Dendritic cell treated with granulocyte-macrophage colony-stimulating factor and Interleukin-4, amounts not matched to agents 40 ng/mL and 50 ng/mL, for 4 days (primary cell): ENCODE measurements around the gene IFI44L.

Source experiments
- H3K27ac Mint-ChIP-seq: one replicate; pipeline ENCODE4 v1.8.0; 2022; ENCODE audit warnings: mild to moderate bottlenecking, mixed read lengths
- H3K27me3 Mint-ChIP-seq: one replicate; pipeline ENCODE4 v1.8.0; 2022; ENCODE audit warnings: mild to moderate bottlenecking, mixed read lengths
- H3K36me3 Mint-ChIP-seq: one replicate; pipeline ENCODE4 v1.8.0; 2022; ENCODE audit warnings: low read depth, mixed read lengths
- H3K4me1 Mint-ChIP-seq: one replicate; pipeline ENCODE4 v1.8.0; 2022; ENCODE audit warnings: low read depth, mixed read lengths
- H3K4me3 Mint-ChIP-seq: one replicate; pipeline ENCODE4 v1.8.0; 2022; ENCODE audit warnings: mild to moderate bottlenecking, moderate library complexity, mixed read lengths
- H3K9me3 Mint-ChIP-seq: one replicate; pipeline ENCODE4 v1.8.0; 2022; ENCODE audit warnings: mixed read lengths
- intact Hi-C: fragments of 100-400 bp; cut with micrococcal nuclease; formaldehyde crosslinking; loops from one replicate; pipeline ENCODE4 v1.15.0; 2022

IFI44L gene

GRCh38 chr1:78619803-78620579 is at the start of gene IFI44L:
Gene IFI44L (plus strand): TSS chr1:78620448. CDS start chr1:78627916, 7,468 bp downstream.
- peaks cover 31% of the 10 kb centered on the region for H3K4me1 Mint-ChIP-seq
- peak within 1 kb of the TSS; percentile 17 for H3K4me3 Mint-ChIP-seq
- intact Hi-C loops = loop anchor here (5.0 kb wide), 1 partner anchor 32 kb away; no protein-coding TSS in a partner anchor

GRCh38 chr1:78570539-78570938 is 49.7 kb upstream of the IFI44L start:
- no peaks in the 10 kb centered on the region for H3K4me1 Mint-ChIP-seq
- no peak overlapping the region for H3K27ac Mint-ChIP-seq
- no peaks in the 10 kb centered on the region for H3K27me3 Mint-ChIP-seq
- no peaks in the 10 kb centered on the region for H3K36me3 Mint-ChIP-seq
- no peaks in the 10 kb centered on the region for H3K9me3 Mint-ChIP-seq
- H3K4me3 Mint-ChIP-seq = no peak overlapping the region
- intact Hi-C loops = no loop called here

More at GRCh38 chr1:78619803-78620579, at the start of gene IFI44L:
- H3K36me3 Mint-ChIP-seq = no peaks in the 10 kb centered on the region
- H3K27ac Mint-ChIP-seq = peak within 1 kb of the TSS; percentile 41
- no peaks in the 10 kb centered on the region for H3K9me3 Mint-ChIP-seq
- H3K27me3 Mint-ChIP-seq = no peaks in the 10 kb centered on the region

- H3K27me3 Mint-ChIP-seq = no peaks in the 10 kb centered on the region
- intact Hi-C loops = no loop called here
- H3K36me3 Mint-ChIP-seq = no peaks in the 10 kb centered on the region
- H3K4me1 Mint-ChIP-seq = no peaks in the 10 kb centered on the region
- no peak overlapping the region for H3K4me3 Mint-ChIP-seq
- no peaks in the 10 kb centered on the region for H3K9me3 Mint-ChIP-seq
- H3K27ac Mint-ChIP-seq = no peak overlapping the region
Observed at GRCh38 chr1:78577257-78578100, 42.8 kb upstream of the IFI44L start.

GRCh38 chr1:78586572-78586971 is 33.7 kb upstream of the IFI44L start:
- intact Hi-C loops = no loop called here
- Mint-ChIP-seq H3K36me3 (no peaks in the 10 kb centered on the region), H3K4me1 (no peaks in the 10 kb centered on the region), H3K4me3 (no peak overlapping the region), H3K27me3 (no peaks in the 10 kb centered on the region), H3K27ac (no peak overlapping the region), H3K9me3 (no peaks in the 10 kb centered on the region)

GRCh38 chr1:78587211-78587610 is 33.0 kb upstream of the IFI44L start:
- Mint-ChIP-seq H3K27me3 (no peaks in the 10 kb centered on the region), H3K27ac (no peak overlapping the region), H3K36me3 (no peaks in the 10 kb centered on the region), H3K4me3 (no peak overlapping the region), H3K4me1 (no peaks in the 10 kb centered on the region), H3K9me3 (no peaks in the 10 kb centered on the region)
- intact Hi-C loops = no loop called here

GRCh38 chr1:78591971-78592370 is 28.3 kb upstream of the IFI44L start:
- no peaks in the 10 kb centered on the region for H3K4me1 Mint-ChIP-seq
- H3K4me3 Mint-ChIP-seq = no peak overlapping the region
- H3K9me3 Mint-ChIP-seq = no peaks in the 10 kb centered on the region
- H3K27me3 Mint-ChIP-seq = no peaks in the 10 kb centered on the region
- H3K27ac Mint-ChIP-seq = no peak overlapping the region
- intact Hi-C loops = no loop called here
- no peaks in the 10 kb centered on the region for H3K36me3 Mint-ChIP-seq

GRCh38 chr1:78599294-78599693 is 21.0 kb upstream of the IFI44L start:
- Mint-ChIP-seq H3K4me1 (no peaks in the 10 kb centered on the region), H3K9me3 (no peaks in the 10 kb centered on the region), H3K4me3 (no peak overlapping the region), H3K27ac (no peak overlapping the region), H3K27me3 (no peaks in the 10 kb centered on the region), H3K36me3 (no peaks in the 10 kb centered on the region)
- intact Hi-C loops = no loop called here

- Mint-ChIP-seq H3K9me3 (no peaks in the 10 kb centered on the region), H3K4me1 (no peaks in the 10 kb centered on the region), H3K36me3 (no peaks in the 10 kb centered on the region), H3K27ac (no peak overlapping the region), H3K27me3 (no peaks in the 10 kb centered on the region), H3K4me3 (no peak overlapping the region)
- intact Hi-C loops = no loop called here
Observed at GRCh38 chr1:78601068-78601467, 19.2 kb upstream of the IFI44L start.

- H3K9me3 Mint-ChIP-seq = no peaks in the 10 kb centered on the region
- no peaks in the 10 kb centered on the region for H3K27me3 Mint-ChIP-seq
- H3K4me1 Mint-ChIP-seq = no peaks in the 10 kb centered on the region
- H3K4me3 Mint-ChIP-seq = no peak overlapping the region
- no peaks in the 10 kb centered on the region for H3K36me3 Mint-ChIP-seq
- intact Hi-C loops = no loop called here
- H3K27ac Mint-ChIP-seq = no peak overlapping the region
Observed at GRCh38 chr1:78603206-78603605, 17.0 kb upstream of the IFI44L start.

- Mint-ChIP-seq H3K36me3 (no peaks in the 10 kb centered on the region), H3K27ac (no peak overlapping the region), H3K9me3 (no peaks in the 10 kb centered on the region), H3K27me3 (no peaks in the 10 kb centered on the region), H3K4me3 (no peak overlapping the region), H3K4me1 (no peaks in the 10 kb centered on the region)
- intact Hi-C loops = loop anchor here (5.0 kb wide), 1 partner anchor 457 kb away; no protein-coding TSS in a partner anchor
Observed at GRCh38 chr1:78604643-78605042, 15.6 kb upstream of the IFI44L start.

- Mint-ChIP-seq H3K4me3 (no peak overlapping the region), H3K36me3 (no peaks in the 10 kb centered on the region)
Observed at GRCh38 chr1:78606274-78606673, 14.0 kb upstream of the IFI44L start.

GRCh38 chr1:78607334-78607927 is 12.8 kb upstream of the IFI44L start:
- H3K27ac Mint-ChIP-seq = no peak overlapping the region
- H3K9me3 Mint-ChIP-seq = no peaks in the 10 kb centered on the region
- H3K36me3 Mint-ChIP-seq = no peaks in the 10 kb centered on the region
- H3K4me3 Mint-ChIP-seq = no peak overlapping the region
- intact Hi-C loops = loop anchor here (1.0 to 5.0 kb wide), 2 partner anchors 460 to 477 kb away; no protein-coding TSS in a partner anchor
- H3K4me1 Mint-ChIP-seq = no peaks in the 10 kb centered on the region
- H3K27me3 Mint-ChIP-seq = no peaks in the 10 kb centered on the region

More at GRCh38 chr1:78606274-78606673, 14.0 kb upstream of the IFI44L start:
- intact Hi-C loops = loop anchor here (5.0 kb wide), 1 partner anchor 459 kb away; no protein-coding TSS in a partner anchor
- Mint-ChIP-seq H3K27ac (no peak overlapping the region), H3K4me1 (no peaks in the 10 kb centered on the region), H3K27me3 (no peaks in the 10 kb centered on the region), H3K9me3 (no peaks in the 10 kb centered on the region)

- H3K4me3 Mint-ChIP-seq = no peak overlapping the region
- no peaks in the 10 kb centered on the region for H3K4me1 Mint-ChIP-seq
- intact Hi-C loops = loop anchor here (1.0 to 5.0 kb wide), 2 partner anchors 461 to 478 kb away; no protein-coding TSS in a partner anchor
- H3K27ac Mint-ChIP-seq = no peak overlapping the region
- no peaks in the 10 kb centered on the region for H3K27me3 Mint-ChIP-seq
- no peaks in the 10 kb centered on the region for H3K9me3 Mint-ChIP-seq
- no peaks in the 10 kb centered on the region for H3K36me3 Mint-ChIP-seq
Observed at GRCh38 chr1:78607944-78608343, 12.3 kb upstream of the IFI44L start.

- no peak overlapping the region for H3K4me3 Mint-ChIP-seq
- no peaks in the 10 kb centered on the region for H3K9me3 Mint-ChIP-seq
- intact Hi-C loops = loop anchor here (1.0 to 5.0 kb wide), 2 partner anchors 35 to 59 kb away; no protein-coding TSS in a partner anchor
- H3K36me3 Mint-ChIP-seq = no peaks in the 10 kb centered on the region
- no peaks in the 10 kb centered on the region for H3K27me3 Mint-ChIP-seq
- H3K4me1 Mint-ChIP-seq = peaks cover 24% of the 10 kb centered on the region
- no peak overlapping the region for H3K27ac Mint-ChIP-seq
Observed at GRCh38 chr1:78617615-78618026, 2.6 kb upstream of the IFI44L start.
